A549 (cell line): ENCODE data around the gene NOXO1. TPM values are rescaled to one million over a fixed set of nuclear protein-coding genes. Genes with fewer than 3 reads are reported as not detected.
A peak's percentile ranks its signal among the peaks of the same experiment; 100 is the strongest.

Source experiments
- ATOH8 ChIP-seq: fragments of 250-450 bp; sonication (Bioruptor Pico); IDR thresholded peaks from 2 replicates; pipeline ENCODE4 v1.5.0; 2020; ENCODE audit warnings: low read depth, mild to moderate bottlenecking, moderate library complexity
- BCL3 ChIP-seq: fragments of >200 bp; sonication (Bioruptor Twin); formaldehyde crosslinking; IDR thresholded peaks from 3 replicates; pipeline ENCODE4 v1.6.1; 2016
- CBX2 ChIP-seq: fragments of 200-600 bp; sonication (generic); IDR thresholded peaks from 2 replicates; pipeline ENCODE4 v1.6.1; 2016; ENCODE audit warnings: low read depth, mild to moderate bottlenecking, borderline replicate concordance
- CBX8 ChIP-seq: fragments of 200-600 bp; sonication (generic); IDR thresholded peaks from 2 replicates; pipeline ENCODE4 v1.6.1; 2016
- CEBPB ChIP-seq, 2 experiments: fragments of >200 bp in 1 of 2; sonication (Bioruptor Twin) in 1 of 2; formaldehyde crosslinking in 1 of 2; IDR thresholded peaks; 2 replicates each; pipeline ENCODE4 v1.6.1; 2012 to 2016
- CHD2 ChIP-seq: fragments of 150-350 bp; IDR thresholded peaks from 2 replicates; pipeline ENCODE4 v1.6.1; 2014; ENCODE audit warnings: low read length; ENCODE audit not compliant: partially characterized antibody
- EHMT2 ChIP-seq: fragments of 200-600 bp; sonication (generic); IDR thresholded peaks from 2 replicates; pipeline ENCODE4 v1.6.1; 2016; ENCODE audit warnings: antibody characterized with exemption, low read depth, mild to moderate bottlenecking, moderate library complexity
- ELK1 ChIP-seq: fragments of 150-350 bp; IDR thresholded peaks from 2 replicates; pipeline ENCODE4 v1.6.1; 2014; ENCODE audit warnings: low read depth, mild to moderate bottlenecking, low read length
- EP300 ChIP-seq, 2 experiments: fragments of >200 bp; sonication (Bioruptor Twin); formaldehyde crosslinking; IDR thresholded peaks; 2 replicates in 1 of 2; 3 replicates in 1 of 2; pipeline ENCODE4 v1.6.1; 2016 to 2017
- ESRRA ChIP-seq: fragments of 150-350 bp; IDR thresholded peaks from 2 replicates; pipeline ENCODE4 v1.6.1; 2014; ENCODE audit warnings: mild to moderate bottlenecking, low read length, borderline replicate concordance
- HEYL ChIP-seq: fragments of 250-450 bp; sonication (Bioruptor Pico); IDR thresholded peaks from 2 replicates; pipeline ENCODE4 v1.8.0; 2021; ENCODE audit warnings: mild to moderate bottlenecking, moderate library complexity
- HOXA7 ChIP-seq: fragments of 250-450 bp; sonication (Bioruptor Pico); IDR thresholded peaks from 2 replicates; pipeline ENCODE4 v1.5.0; 2020; ENCODE audit warnings: mild to moderate bottlenecking, moderate library complexity
- HOXB13 ChIP-seq: fragments of 250-450 bp; sonication (Bioruptor Pico); IDR thresholded peaks from 2 replicates; pipeline ENCODE4 v1.5.0; 2020; ENCODE audit warnings: low read depth, mild to moderate bottlenecking, moderate library complexity
- HOXB5 ChIP-seq: fragments of 250-450 bp; sonication (Bioruptor Pico); IDR thresholded peaks from 2 replicates; pipeline ENCODE4 v1.5.0; 2020; ENCODE audit warnings: mild to moderate bottlenecking, moderate library complexity
- KDM5A ChIP-seq: fragments of 200-600 bp; sonication (generic); IDR thresholded peaks from 2 replicates; pipeline ENCODE4 v1.6.1; 2016; ENCODE audit warnings: antibody characterized with exemption, mild to moderate bottlenecking
- MAFK ChIP-seq: fragments of 450-650 bp; IDR thresholded peaks from 2 replicates; pipeline ENCODE4 v1.6.1; 2014; ENCODE audit not compliant: partially characterized antibody
- MYC ChIP-seq: IDR thresholded peaks from 2 replicates; pipeline ENCODE4 v1.6.1; 2012; ENCODE audit warnings: mild to moderate bottlenecking, inconsistent platforms, low read length, improper control_type of control experiment, borderline replicate concordance
- NFE2L2 ChIP-seq: fragments of 150-350 bp; conservative IDR thresholded peaks from 2 replicates; pipeline ENCODE4 v1.6.1; 2014; ENCODE audit warnings: low read length
- NPAS2 ChIP-seq: fragments of 250-450 bp; sonication (Bioruptor Pico); IDR thresholded peaks from 2 replicates; pipeline ENCODE4 v1.8.0; 2022; ENCODE audit warnings: mild to moderate bottlenecking, moderate library complexity, borderline replicate concordance
- NR3C1 ChIP-seq: fragments of >200 bp; sonication (Bioruptor Twin); formaldehyde crosslinking; IDR thresholded peaks from 3 replicates; pipeline ENCODE4 v1.6.1; 2017
- RARB ChIP-seq: fragments of 250-450 bp; sonication (Bioruptor Pico); IDR thresholded peaks from 2 replicates; pipeline ENCODE4 v1.8.0; 2021; ENCODE audit warnings: mild to moderate bottlenecking, moderate library complexity
- REST ChIP-seq: fragments of 200-600 bp; sonication (generic); IDR thresholded peaks from 2 replicates; pipeline ENCODE4 v1.6.1; 2016; ENCODE audit warnings: antibody characterized with exemption, mild to moderate bottlenecking, moderate library complexity
- RFX5 ChIP-seq: fragments of 450-650 bp; IDR thresholded peaks from 2 replicates; pipeline ENCODE4 v1.7.1; 2014; ENCODE audit warnings: antibody characterized with exemption, mild to moderate bottlenecking, moderate library complexity
- RNF2 ChIP-seq: fragments of 200-600 bp; sonication (generic); IDR thresholded peaks from 2 replicates; pipeline ENCODE4 v1.6.1; 2016; ENCODE audit warnings: low read depth, mild to moderate bottlenecking, antibody characterized with exemption, moderate library complexity, borderline replicate concordance
- SMC3 ChIP-seq: fragments of >200 bp; sonication (Bioruptor Twin); formaldehyde crosslinking; IDR thresholded peaks from 3 replicates; pipeline ENCODE4 v1.6.1; 2018; ENCODE audit warnings: inconsistent platforms
- TFCP2L1 ChIP-seq: fragments of 250-450 bp; sonication (Bioruptor Pico); IDR thresholded peaks from 2 replicates; pipeline ENCODE4 v1.5.0; 2021; ENCODE audit warnings: mild to moderate bottlenecking
- TP53 ChIP-seq: fragments of 250-450 bp; sonication (Bioruptor Pico); IDR thresholded peaks from 2 replicates; pipeline ENCODE4 v1.5.0; 2021; ENCODE audit warnings: mild to moderate bottlenecking, moderate library complexity
- USF2 ChIP-seq: fragments of 450-650 bp; IDR thresholded peaks from 2 replicates; pipeline ENCODE4 v1.6.1; 2014; ENCODE audit warnings: antibody characterized with exemption
- ZC3H11A ChIP-seq: fragments of 450-650 bp; IDR thresholded peaks from 2 replicates; pipeline ENCODE4 v1.6.1; 2014; ENCODE audit warnings: antibody characterized with exemption, mild to moderate bottlenecking
- ZSCAN20 ChIP-seq: fragments of 250-450 bp; sonication (Bioruptor Pico); IDR thresholded peaks from 2 replicates; pipeline ENCODE4 v1.8.0; 2022; ENCODE audit warnings: mild to moderate bottlenecking, moderate library complexity
- polyA plus RNA-seq, 4 experiments: library from polyadenylated mRNA; depleted of rRNA in 3 of 4; stranded (reverse); fragments of >200 nt; fragmentation: RNase III in 1 of 4; extraction: RNeasy Plus Mini Kit Qiagen cat#74134 plus additional on column Dnase treatment in 1 of 4; gene quantifications; 2 replicates in 3 of 4; 3 replicates in 1 of 4; pipeline ENCODE4 v1.2.3, GENCODE V29; 2011 to 2017

Gene NOXO1
- polyA plus RNA-seq, 2 of the 4 experiments (the other 2 are of a cell fraction): 0.32 TPM; not detected in 1

- TF ChIP-seq RFX5: no peak
- TF ChIP-seq NPAS2 (CRISPR knock-in tag): no peak
- no peak for TF ChIP-seq REST
- TF ChIP-seq MAFK: no peak
- no peak for TF ChIP-seq NFE2L2
- no peak for TF ChIP-seq RNF2
- TF ChIP-seq RARB (CRISPR knock-in tag): no peak
- no peak for TF ChIP-seq ZSCAN20 (CRISPR knock-in tag)
- 0 out of 3 replicates have a peak, but pooled peaks have one; percentile 19 for TF ChIP-seq BCL3
- no peak for TF ChIP-seq EHMT2
- TF ChIP-seq CBX2: no peak
- no peak for TF ChIP-seq ATOH8 (CRISPR knock-in tag)
- no peak for TF ChIP-seq TP53
- no peak for TF ChIP-seq EP300 (IDR thresholded peaks at IDR 0.05)
- no peak for TF ChIP-seq HOXB13
- no peak for TF ChIP-seq HEYL
- no peak for TF ChIP-seq TFCP2L1
- TF ChIP-seq ZC3H11A: no peak
- no peak for TF ChIP-seq ESRRA
- TF ChIP-seq SMC3: peak; percentile 94
- no peak for TF ChIP-seq HOXB5 (CRISPR knock-in tag)
- no peak for TF ChIP-seq KDM5A
- 0 out of 2 replicates have a peak, but pooled peaks have one; percentile 68 for TF ChIP-seq MYC
- TF ChIP-seq HOXA7: no peak
- TF ChIP-seq USF2: no peak
- TF ChIP-seq CEBPB (IDR thresholded peaks at IDR 0.05): no peak
- no peak for TF ChIP-seq NR3C1
- TF ChIP-seq ELK1: no peak
- no peak for TF ChIP-seq CBX8
- no peak for TF ChIP-seq CHD2
These were observed 42.1 kb upstream of the NOXO1 start (continued) for GRCh38 chr16:2023092-2024031.
